ENCODE results near the gene KCNK2. TPM values are rescaled to one million over a fixed set of nuclear protein-coding genes. Genes with fewer than 3 reads are reported as not detected.

Gene KCNK2
- polyA plus RNA-seq, 1 of the 3 experiments (the other 2 are of a cell fraction), result 12.2 TPM

- TF ChIP-seq EZH2phosphoT487 (IDR thresholded peaks at IDR 0.05; ENCODE audit: borderline replicate concordance, low read depth), result no peak
- TF ChIP-seq IRF3 (IDR thresholded peaks at IDR 0.05; ENCODE audit: low read depth, low read length), result no peak
- no peak for TF ChIP-seq USF2 (IDR thresholded peaks at IDR 0.05; ENCODE audit: borderline replicate concordance, low read depth, low read length)
- TF ChIP-seq RXRA (IDR thresholded peaks at IDR 0.05; ENCODE audit: borderline replicate concordance, low read depth), result no peak
- TF ChIP-seq EP300 (IDR thresholded peaks at IDR 0.05; ENCODE audit: borderline replicate concordance in 1 of 2, low read depth in 1 of 2, low read length in 1 of 2), result no peak
- no peak for TF ChIP-seq TCF12 (IDR thresholded peaks at IDR 0.05)
- no peak for TF ChIP-seq USF1 (IDR thresholded peaks at IDR 0.05; ENCODE audit: borderline replicate concordance, low read depth)
- TF ChIP-seq TEAD4 (IDR thresholded peaks at IDR 0.05; ENCODE audit: borderline replicate concordance, insufficient read depth), result no peak
- no peak for TF ChIP-seq CTCF (IDR thresholded peaks at IDR 0.05)
- TF ChIP-seq SMC3 (IDR thresholded peaks at IDR 0.05; ENCODE audit: low read depth, low read length), result no peak
- no peak for TF ChIP-seq SIN3A (IDR thresholded peaks at IDR 0.05; ENCODE audit: borderline replicate concordance, low read depth, low read length)
- TF ChIP-seq FOXM1 (IDR thresholded peaks at IDR 0.05; ENCODE audit: low read depth), result no peak
These were observed 187.4 kb downstream of the KCNK2 start (continued) for GRCh38 chr1:215269955-215270354.

- Histone ChIP-seq H3K27ac (ENCODE audit: low read depth in 2 of 2, low read length in 1 of 2) (peak overlapping the region; percentile 44 to 74; a peak in 3 of 4 replicates), H3K9me2 (no peaks in the 10 kb centered on the region), H3K9ac (no peak overlapping the region), H3F3A (replicated peaks; ENCODE audit: insufficient read depth) (peaks cover 2% of the 10 kb centered on the region), H3K4me1 (ENCODE audit: control insufficient read depth in 1 of 2, insufficient read depth in 2 of 2, low read depth in 1 of 2, low read length in 1 of 2) (peaks cover 0 to 4% of the 10 kb centered on the region in 2 experiments; a peak in 1 of 4 replicates), H3K4me3 (ENCODE audit: low read depth in 2 of 2, low read length in 1 of 2) (no peak overlapping the region; a peak in 1 of 4 replicates), H3K9me3 (no peaks in the 10 kb centered on the region), H2AFZ (ENCODE audit: low read depth) (no peak overlapping the region), H3K27me3 (ENCODE audit: insufficient read depth) (no peaks in the 10 kb centered on the region), H3K36me3 (replicated peaks in 1 of 2; ENCODE audit: control insufficient read depth in 1 of 2, insufficient read depth in 2 of 2, low read length in 1 of 2) (no peaks in the 10 kb centered on the region), H4K20me1 (ENCODE audit: insufficient read depth) (no peaks in the 10 kb centered on the region), H3K79me2 (ENCODE audit: insufficient read depth) (no peaks in the 10 kb centered on the region), H3K4me2 (peak overlapping the region; percentile 44; the same call in 1 of the 2 replicates)
- POLR2A ChIA-PET, result no interaction called here
- CTCF ChIA-PET, result interaction anchor here (0.8 kb wide), 1 partner anchor 252 kb away, joined by 3 read pairs; no protein-coding TSS in a partner anchor
- DNase-seq, result no peak
- WGBS (ENCODE audit: low lambda C conversion rate), result 8% methylated on average over 5 of the region's 5 CpGs
- 0 out of 2 replicates have a peak, but pooled peaks have one; percentile 11 for TF ChIP-seq MEF2A (IDR thresholded peaks at IDR 0.05; ENCODE audit: borderline replicate concordance, low read depth)
- peak; percentile 42; the same call in 1 of the 2 replicates for TF ChIP-seq ZBTB33 (IDR thresholded peaks at IDR 0.05; ENCODE audit: borderline replicate concordance, low read depth)
- TF ChIP-seq EZH2phosphoT487 (IDR thresholded peaks at IDR 0.05; ENCODE audit: borderline replicate concordance, low read depth), result no peak
- peak; percentile 97 for TF ChIP-seq TCF12 (IDR thresholded peaks at IDR 0.05)
- TF ChIP-seq CTCF (IDR thresholded peaks at IDR 0.05), result no peak
- peak; percentile 84; the same call in 1 of the 2 replicates for TF ChIP-seq TEAD4 (IDR thresholded peaks at IDR 0.05; ENCODE audit: borderline replicate concordance, insufficient read depth)
- no peak for TF ChIP-seq TAF1 (IDR thresholded peaks at IDR 0.05; ENCODE audit: borderline replicate concordance, low read depth, low read length)
- no peak for TF ChIP-seq ELF1 (IDR thresholded peaks at IDR 0.05)
- no peak for TF ChIP-seq YY1 (IDR thresholded peaks at IDR 0.05; ENCODE audit: low read depth)
- TF ChIP-seq EP300 (IDR thresholded peaks at IDR 0.05; ENCODE audit: borderline replicate concordance in 1 of 2, low read depth in 1 of 2, low read length in 1 of 2), result peak in 1 of 2 experiments; percentile 81; a peak in 2 of 4 replicates
- no peak for TF ChIP-seq RFX5 (IDR thresholded peaks at IDR 0.05; ENCODE audit: low read length)
- peak; percentile 75 for TF ChIP-seq NFIC (IDR thresholded peaks at IDR 0.05; ENCODE audit: borderline replicate concordance)
- peak; percentile 39; the same call in 1 of the 2 replicates for TF ChIP-seq RXRA (IDR thresholded peaks at IDR 0.05; ENCODE audit: borderline replicate concordance, low read depth)
These were observed 191.4 kb downstream of the KCNK2 start for GRCh38 chr1:215273838-215274516.
